GM12878 (cell line): ENCODE data around the gene DLX3. TPM values are rescaled to one million over a fixed set of nuclear protein-coding genes. Genes with fewer than 3 reads are reported as not detected.

ENCODE experiments used
- ATAC-seq: fragments of 200-7000 bp; cut with Tn5 transposase; 3 replicates; pipeline ENCODE4 v1.9.1; 2020; ENCODE audit warnings: mild to moderate bottlenecking, moderate library complexity
- BruUV-seq: library from RNA; stranded (reverse); fragments of 400-500 nt; replicated peaks from 2 replicates; lab custom pipeline; 2021; lab: Mats Ljungman, UMichigan
- CTCF ChIA-PET: fragments of 300-600 bp; sonication (Branson Sonifier 250); formaldehyde crosslinking; extraction: SDS; loops from one replicate; lab custom pipeline; 2021; ENCODE audit warnings: inconsistent platforms; lab: Yijun Ruan, JAX
- POLR2A ChIA-PET: fragments of 350-600 bp; formaldehyde crosslinking; extraction: SDS; loops from one replicate; lab custom pipeline; 2021; ENCODE audit warnings: inconsistent platforms; lab: Charles Lee
- RAD21 ChIA-PET: fragments of 300-600 bp; sonication (Branson Sonifier 250); formaldehyde crosslinking; loops from one replicate; lab custom pipeline; 2023; ENCODE audit warnings: antibody characterized with exemption; ENCODE audit not compliant: unreplicated experiment; lab: Charles Lee
- SMC1A ChIA-PET: fragments of 300-600 bp; sonication (Branson Sonifier 250); formaldehyde crosslinking; loops from one replicate; lab custom pipeline; 2023; ENCODE audit not compliant: unreplicated experiment, uncharacterized antibody; lab: Charles Lee
- DNase-seq: peaks from one replicate; pipeline ENCODE4 v3.0.0-alpha.2; 2011; ENCODE audit warnings: low read depth, low spot score
- FAIRE-seq: peaks from 3 replicates; lab custom pipeline; 2011; peaks lifted over from hg19 to GRCh38; lab: Jason Lieb, UNC
- H2AFZ ChIP-seq: 2 replicates; pipeline ENCODE4 v1.6.0; 2011; ENCODE audit warnings: low read depth, low read length, control low read depth; ENCODE audit not compliant: control insufficient read depth
- H3K27ac ChIP-seq: 2 replicates; pipeline ENCODE4 v1.5.1; 2011; ENCODE audit warnings: control low read depth; ENCODE audit not compliant: control insufficient read depth, insufficient read depth
- H3K27me3 ChIP-seq, 2 experiments: replicated peaks in 1 of 2; 2 replicates each; pipeline versions ENCODE4 v1.6.0 to v1.6.1; 2011; ENCODE audit warnings: low read length in 1 of 2; ENCODE audit not compliant: control insufficient read depth in 2 of 2, insufficient read depth in 2 of 2
- H3K36me3 ChIP-seq, 2 experiments: 2 replicates each; pipeline ENCODE4 v1.5.1; 2011; ENCODE audit warnings: low read length in 1 of 2; ENCODE audit not compliant: control insufficient read depth in 2 of 2, insufficient read depth in 2 of 2
- H3K4me1 ChIP-seq: 2 replicates; pipeline ENCODE4 v1.6.1; 2011; ENCODE audit warnings: mild to moderate bottlenecking, low read length, moderate library complexity, mixed read lengths; ENCODE audit not compliant: control insufficient read depth, insufficient read depth
- H3K4me2 ChIP-seq: 2 replicates; pipeline ENCODE4 v1.6.0; 2011; ENCODE audit warnings: control low read depth; ENCODE audit not compliant: control insufficient read depth, insufficient read depth
- H3K4me3 ChIP-seq: fragments of 200-600 bp; sonication (generic); 2 replicates; pipeline ENCODE4 v1.5.1; 2016
- H3K79me2 ChIP-seq: 2 replicates; pipeline ENCODE4 v1.6.0; 2011; ENCODE audit warnings: low read length; ENCODE audit not compliant: control insufficient read depth, insufficient read depth
- H3K9ac ChIP-seq: 2 replicates; pipeline ENCODE4 v1.8.0; 2011; ENCODE audit warnings: low read length, control low read depth, mixed read lengths; ENCODE audit not compliant: control insufficient read depth, insufficient read depth
- H3K9me3 ChIP-seq: replicated peaks from 3 replicates; pipeline ENCODE4 v1.5.1; 2011; ENCODE audit warnings: mild to moderate bottlenecking, low read length; ENCODE audit not compliant: control insufficient read depth, insufficient read depth
- H4K20me1 ChIP-seq: 2 replicates; pipeline ENCODE4 v1.6.0; 2011; ENCODE audit not compliant: control insufficient read depth, insufficient read depth
- CHD4 ChIP-seq: fragments of 200-600 bp; sonication (generic); IDR thresholded peaks from 2 replicates; pipeline ENCODE4 v1.6.1; 2016; ENCODE audit warnings: mild to moderate bottlenecking
- POLR2AphosphoS2 ChIP-seq: IDR thresholded peaks from 2 replicates; pipeline ENCODE4 v1.6.1; 2011; ENCODE audit warnings: low read depth, mild to moderate bottlenecking, low read length, improper control_type of control experiment, moderate library complexity
- POU2F2 ChIP-seq: IDR thresholded peaks from 3 replicates; pipeline ENCODE4 v1.6.1; 2011; ENCODE audit warnings: low read depth, mild to moderate bottlenecking, low read length, borderline replicate concordance
- SMAD1 ChIP-seq: fragments of 450-650 bp; IDR thresholded peaks from 2 replicates; pipeline ENCODE4 v1.6.1; 2018; ENCODE audit warnings: mild to moderate bottlenecking, low read depth; ENCODE audit not compliant: partially characterized antibody
- SUPT20H ChIP-seq: IDR thresholded peaks from 2 replicates; pipeline ENCODE4 v1.6.1; 2011; ENCODE audit warnings: low read depth, mild to moderate bottlenecking, low read length, moderate library complexity, borderline replicate concordance; ENCODE audit not compliant: control insufficient read depth
- ZNF592 ChIP-seq: fragments of 450-650 bp; IDR thresholded peaks from 2 replicates; pipeline ENCODE4 v1.6.1; 2017; ENCODE audit warnings: mild to moderate bottlenecking, moderate library complexity
- WGBS: methylation state at CpG from one replicate; pipeline ENCODE4 v1.1.6; 2016; ENCODE audit warnings: low lambda C conversion rate; ENCODE audit not compliant: insufficient replicate concordance, insufficient coverage; ENCODE audit errors: missing lambda C conversion rate; 5-methylcytosine and 5-hydroxymethylcytosine counted together
- in situ Hi-C: fragments of 300-500 bp; cut with MboI; formaldehyde crosslinking; loops from 9 replicates; pipeline ENCODE4 v1.14.3; 2018; ENCODE audit warnings: mixed read lengths
- intact Hi-C: fragments of 100-400 bp; cut with micrococcal nuclease; formaldehyde crosslinking; loops from one replicate; pipeline ENCODE4 v1.14.2; 2022; ENCODE audit not compliant: unreplicated experiment
- polyA plus RNA-seq, 11 experiments: library from polyadenylated mRNA; depleted of rRNA in 4 of 11; unstranded in 6 of 11; stranded (reverse) in 5 of 11; fragments of >200 nt; fragmentation: Nextera tagmentation in 4 of 11; fragmentation: Illumina TruSeq in 1 of 11; extraction: Ambion mirVana in 4 of 11; extraction: Trizol in 1 of 11; gene quantifications; 1 replicate in 1 of 11; 2 replicates in 10 of 11; pipeline versions ENCODE4 v1.2.1 to v1.2.3, GENCODE V29; 2011 to 2016; ENCODE audit warnings: inconsistent platforms in 2 of 11, missing spikeins in 2 of 11, low read depth in 1 of 11
- total RNA-seq, 4 experiments: library from RNA; depleted of rRNA in 3 of 4; stranded (reverse); fragments of >200 nt in 3 of 4; fragmentation: Illumina TruSeq in 1 of 4; extraction: Trizol in 1 of 4; gene quantifications; 2 replicates each; pipeline versions ENCODE4 v1.2.1 to v1.2.3, GENCODE V29; 2013 to 2021
- TF ChIP-seq, protein P1 (sequence below): fragments of 450-650 bp; IDR thresholded peaks from 2 replicates; pipeline ENCODE4 v1.6.1; 2014; ENCODE audit warnings: mild to moderate bottlenecking
- TF ChIP-seq, protein P2 (sequence below): fragments of 450-650 bp; formaldehyde crosslinking; IDR thresholded peaks from 2 replicates; pipeline ENCODE4 v1.4.0; 2022; ENCODE audit warnings: mild to moderate bottlenecking, moderate library complexity
- TF ChIP-seq, protein P3 (sequence below): fragments of 450-650 bp; formaldehyde crosslinking; IDR thresholded peaks from 2 replicates; pipeline ENCODE4 v1.4.0; 2020; ENCODE audit warnings: mild to moderate bottlenecking, moderate library complexity

Gene DLX3
- total and polyA plus RNA-seq, 10 of the 15 experiments (the other 5 are each of a cell fraction or from before 2014, with no cell fraction given) = not detected

DNA sequence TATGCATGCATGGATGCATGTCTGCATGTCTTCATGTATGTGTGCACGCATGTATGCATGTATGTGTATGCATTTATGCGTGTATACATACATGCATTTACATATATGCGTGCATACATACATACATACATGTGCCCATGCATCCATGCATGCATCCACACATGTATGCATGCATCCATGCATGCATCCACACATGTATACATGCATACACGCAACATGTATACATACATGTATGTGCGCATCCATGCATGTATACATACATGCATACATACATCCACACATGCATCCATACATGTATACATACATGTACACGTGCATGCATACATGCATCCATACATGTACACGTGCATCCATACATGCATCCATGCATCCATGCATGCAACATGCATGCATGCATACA is 29.8 kb upstream of the DLX3 start (continued):
- TF ChIP-seq, protein P1, sequence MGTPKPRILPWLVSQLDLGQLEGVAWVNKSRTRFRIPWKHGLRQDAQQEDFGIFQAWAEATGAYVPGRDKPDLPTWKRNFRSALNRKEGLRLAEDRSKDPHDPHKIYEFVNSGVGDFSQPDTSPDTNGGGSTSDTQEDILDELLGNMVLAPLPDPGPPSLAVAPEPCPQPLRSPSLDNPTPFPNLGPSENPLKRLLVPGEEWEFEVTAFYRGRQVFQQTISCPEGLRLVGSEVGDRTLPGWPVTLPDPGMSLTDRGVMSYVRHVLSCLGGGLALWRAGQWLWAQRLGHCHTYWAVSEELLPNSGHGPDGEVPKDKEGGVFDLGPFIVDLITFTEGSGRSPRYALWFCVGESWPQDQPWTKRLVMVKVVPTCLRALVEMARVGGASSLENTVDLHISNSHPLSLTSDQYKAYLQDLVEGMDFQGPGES = no peak
- TF ChIP-seq, all 136 proteins: peak for 0

DNA sequence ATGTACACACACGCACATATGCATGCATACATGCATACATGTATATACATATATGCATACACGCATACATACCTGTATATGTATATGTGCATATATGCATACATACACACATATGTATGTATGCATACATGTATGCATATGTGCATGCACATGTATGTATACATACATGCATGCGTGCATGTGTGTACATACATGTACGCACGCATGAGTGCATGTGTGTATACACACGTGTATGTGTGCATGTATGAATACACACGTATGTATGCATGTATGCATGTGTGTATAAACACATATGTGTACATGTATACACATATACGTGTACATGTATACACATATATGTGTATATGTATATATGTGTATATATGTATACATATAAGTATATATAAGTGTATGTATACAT is 28.5 kb upstream of the DLX3 start:
- FAIRE-seq = no peak
- H3K4me2 ChIP-seq = no peak overlapping the region
- no peaks in the 10 kb centered on the region for H4K20me1 ChIP-seq
- ChIA-PET SMC1A (no interaction called here), POLR2A (no interaction called here), CTCF (no interaction called here), RAD21 (no interaction called here)
- ATAC-seq = no peak
- intact Hi-C loops (no loop called here), in situ Hi-C loops (no loop called here)
- no peaks in the 10 kb centered on the region; a peak in 1 of 4 replicates for H3K27me3 ChIP-seq
- BruUV-seq = no TSS peak
- H3K4me1 ChIP-seq = no peaks in the 10 kb centered on the region
- no peak overlapping the region for H2AFZ ChIP-seq
- H3K4me3 ChIP-seq = no peak overlapping the region
- H3K79me2 ChIP-seq = no peaks in the 10 kb centered on the region
- whole genome bisulfite sequencing = 62% methylated on average over 8 of the region's 8 CpGs
- no peaks in the 10 kb centered on the region; the same call in 2 of the 3 replicates for H3K9me3 ChIP-seq
- H3K36me3 ChIP-seq = no peaks in the 10 kb centered on the region
- H3K9ac ChIP-seq = no peak overlapping the region
- DNase-seq = no peak
- no peak overlapping the region for H3K27ac ChIP-seq
- TF ChIP-seq, protein P2, sequence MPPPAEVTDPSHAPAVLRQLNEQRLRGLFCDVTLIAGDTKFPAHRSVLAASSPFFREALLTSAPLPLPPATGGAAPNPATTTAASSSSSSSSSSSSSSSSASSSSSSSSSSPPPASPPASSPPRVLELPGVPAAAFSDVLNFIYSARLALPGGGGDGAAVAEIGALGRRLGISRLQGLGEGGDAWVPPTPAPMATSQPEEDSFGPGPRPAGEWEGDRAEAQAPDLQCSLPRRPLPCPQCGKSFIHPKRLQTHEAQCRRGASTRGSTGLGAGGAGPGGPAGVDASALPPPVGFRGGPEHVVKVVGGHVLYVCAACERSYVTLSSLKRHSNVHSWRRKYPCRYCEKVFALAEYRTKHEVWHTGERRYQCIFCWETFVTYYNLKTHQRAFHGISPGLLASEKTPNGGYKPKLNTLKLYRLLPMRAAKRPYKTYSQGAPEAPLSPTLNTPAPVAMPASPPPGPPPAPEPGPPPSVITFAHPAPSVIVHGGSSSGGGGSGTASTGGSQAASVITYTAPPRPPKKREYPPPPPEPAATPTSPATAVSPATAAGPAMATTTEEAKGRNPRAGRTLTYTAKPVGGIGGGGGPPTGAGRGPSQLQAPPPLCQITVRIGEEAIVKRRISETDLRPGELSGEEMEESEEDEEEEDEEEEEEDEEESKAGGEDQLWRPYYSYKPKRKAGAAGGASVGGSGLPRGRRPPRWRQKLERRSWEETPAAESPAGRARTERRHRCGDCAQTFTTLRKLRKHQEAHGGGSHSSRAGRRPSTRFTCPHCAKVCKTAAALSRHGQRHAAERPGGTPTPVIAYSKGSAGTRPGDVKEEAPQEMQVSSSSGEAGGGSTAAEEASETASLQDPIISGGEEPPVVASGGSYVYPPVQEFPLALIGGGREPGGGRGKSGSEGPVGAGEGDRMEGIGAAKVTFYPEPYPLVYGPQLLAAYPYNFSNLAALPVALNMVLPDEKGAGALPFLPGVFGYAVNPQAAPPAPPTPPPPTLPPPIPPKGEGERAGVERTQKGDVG (CRISPR knock-in tag) = no peak
- TF ChIP-seq POU2F2 (no peak), SUPT20H (no peak), POLR2AphosphoS2 (no peak), SMAD1 (no peak), CHD4 (no peak), ZNF592 (no peak)
- TF ChIP-seq, protein P3, sequence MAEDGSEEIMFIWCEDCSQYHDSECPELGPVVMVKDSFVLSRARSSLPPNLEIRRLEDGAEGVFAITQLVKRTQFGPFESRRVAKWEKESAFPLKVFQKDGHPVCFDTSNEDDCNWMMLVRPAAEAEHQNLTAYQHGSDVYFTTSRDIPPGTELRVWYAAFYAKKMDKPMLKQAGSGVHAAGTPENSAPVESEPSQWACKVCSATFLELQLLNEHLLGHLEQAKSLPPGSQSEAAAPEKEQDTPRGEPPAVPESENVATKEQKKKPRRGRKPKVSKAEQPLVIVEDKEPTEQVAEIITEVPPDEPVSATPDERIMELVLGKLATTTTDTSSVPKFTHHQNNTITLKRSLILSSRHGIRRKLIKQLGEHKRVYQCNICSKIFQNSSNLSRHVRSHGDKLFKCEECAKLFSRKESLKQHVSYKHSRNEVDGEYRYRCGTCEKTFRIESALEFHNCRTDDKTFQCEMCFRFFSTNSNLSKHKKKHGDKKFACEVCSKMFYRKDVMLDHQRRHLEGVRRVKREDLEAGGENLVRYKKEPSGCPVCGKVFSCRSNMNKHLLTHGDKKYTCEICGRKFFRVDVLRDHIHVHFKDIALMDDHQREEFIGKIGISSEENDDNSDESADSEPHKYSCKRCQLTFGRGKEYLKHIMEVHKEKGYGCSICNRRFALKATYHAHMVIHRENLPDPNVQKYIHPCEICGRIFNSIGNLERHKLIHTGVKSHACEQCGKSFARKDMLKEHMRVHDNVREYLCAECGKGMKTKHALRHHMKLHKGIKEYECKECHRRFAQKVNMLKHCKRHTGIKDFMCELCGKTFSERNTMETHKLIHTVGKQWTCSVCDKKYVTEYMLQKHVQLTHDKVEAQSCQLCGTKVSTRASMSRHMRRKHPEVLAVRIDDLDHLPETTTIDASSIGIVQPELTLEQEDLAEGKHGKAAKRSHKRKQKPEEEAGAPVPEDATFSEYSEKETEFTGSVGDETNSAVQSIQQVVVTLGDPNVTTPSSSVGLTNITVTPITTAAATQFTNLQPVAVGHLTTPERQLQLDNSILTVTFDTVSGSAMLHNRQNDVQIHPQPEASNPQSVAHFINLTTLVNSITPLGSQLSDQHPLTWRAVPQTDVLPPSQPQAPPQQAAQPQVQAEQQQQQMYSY (CRISPR knock-in tag) = no peak
